HEK293 (cell line): ENCODE data around the gene IP6K3.

Experiments used
- HOXA7 ChIP-seq: sonication (generic); formaldehyde crosslinking; IDR thresholded peaks from 2 replicates; pipeline ENCODE4 v1.8.1; 2022; ENCODE audit warnings: missing genetic modification reagents, borderline replicate concordance
- KLF16 ChIP-seq: fragments of 450-650 bp; formaldehyde crosslinking; IDR thresholded peaks from 2 replicates; pipeline ENCODE4 v1.5.1; 2017; ENCODE audit warnings: missing biosample characterization, missing genetic modification characterization
- PRDM1 ChIP-seq: fragments of 450-650 bp; formaldehyde crosslinking; IDR thresholded peaks from 2 replicates; pipeline ENCODE4; 2016; ENCODE audit warnings: missing biosample characterization, missing genetic modification characterization
- TCF7L2 ChIP-seq: IDR thresholded peaks from 2 replicates; pipeline ENCODE4 v1.6.1; 2011; ENCODE audit warnings: low read depth, mild to moderate bottlenecking, inconsistent platforms, low read length, moderate library complexity, borderline replicate concordance
- YY1 ChIP-seq: fragments of 450-650 bp; formaldehyde crosslinking; IDR thresholded peaks from 2 replicates; pipeline ENCODE4 v1.5.1; 2018; ENCODE audit warnings: missing biosample characterization, missing genetic modification characterization
- ZNF274 ChIP-seq, 2 experiments: fragments of 200-500 bp in 1 of 2; fragments of 450-650 bp in 1 of 2; sonication (Bioruptor generic) in 1 of 2; formaldehyde crosslinking in 1 of 2; IDR thresholded peaks; 2 replicates each; pipeline versions ENCODE4 v1.5.1 to v1.6.1; 2014 to 2016; ENCODE audit warnings: borderline replicate concordance in 1 of 2, inconsistent platforms in 1 of 2, low read length in 1 of 2, missing biosample characterization in 1 of 2, missing genetic modification characterization in 1 of 2
- TF ChIP-seq, protein P1 (sequence below): fragments of 450-650 bp; formaldehyde crosslinking; conservative IDR thresholded peaks from 2 replicates; pipeline ENCODE4 v1.5.1; 2016; ENCODE audit warnings: low read depth, missing biosample characterization, missing genetic modification characterization
- TF ChIP-seq, protein P2 (sequence below): fragments of 450-650 bp; formaldehyde crosslinking; IDR thresholded peaks from 2 replicates; pipeline ENCODE4 v1.5.1; 2016; ENCODE audit warnings: missing biosample characterization, missing genetic modification characterization

DNA sequence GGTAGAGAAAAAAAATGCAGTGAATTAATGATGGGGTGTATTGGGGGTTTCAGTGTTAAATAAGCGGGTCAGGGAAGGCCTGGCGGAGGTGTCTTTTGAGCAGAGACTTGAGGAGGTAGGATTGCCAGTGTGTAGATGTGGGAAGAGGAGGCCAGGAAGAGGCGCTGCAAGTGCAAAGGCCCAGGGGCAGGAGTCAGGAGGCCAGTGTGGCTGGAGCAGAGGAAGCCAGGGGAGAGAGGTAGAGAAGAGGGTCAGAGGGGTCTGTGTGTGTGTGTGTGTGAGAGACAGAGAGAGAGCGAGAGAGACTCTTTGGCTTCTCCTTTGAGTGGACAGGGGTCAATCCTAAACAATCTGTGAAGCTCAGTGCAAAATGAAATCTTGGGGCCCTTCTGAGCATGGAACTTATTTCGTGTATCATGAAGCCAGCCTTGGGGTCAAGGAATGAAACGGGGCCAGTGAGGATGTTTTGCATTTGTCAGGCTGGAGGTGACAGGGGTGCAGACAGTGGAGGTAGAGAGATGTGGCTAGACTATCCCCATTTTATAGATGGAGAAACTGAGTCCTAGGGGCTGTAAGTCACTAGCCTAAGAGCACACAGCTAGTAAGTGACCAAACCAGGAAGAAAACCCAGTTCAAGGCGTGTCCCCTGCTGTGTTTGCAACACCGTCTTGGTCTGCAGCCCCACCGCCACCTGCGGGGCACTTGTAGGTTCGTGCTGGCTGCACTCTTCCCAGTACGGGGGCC, 9.7 kb upstream of the IP6K3 start:
- TF ChIP-seq, protein P1, sequence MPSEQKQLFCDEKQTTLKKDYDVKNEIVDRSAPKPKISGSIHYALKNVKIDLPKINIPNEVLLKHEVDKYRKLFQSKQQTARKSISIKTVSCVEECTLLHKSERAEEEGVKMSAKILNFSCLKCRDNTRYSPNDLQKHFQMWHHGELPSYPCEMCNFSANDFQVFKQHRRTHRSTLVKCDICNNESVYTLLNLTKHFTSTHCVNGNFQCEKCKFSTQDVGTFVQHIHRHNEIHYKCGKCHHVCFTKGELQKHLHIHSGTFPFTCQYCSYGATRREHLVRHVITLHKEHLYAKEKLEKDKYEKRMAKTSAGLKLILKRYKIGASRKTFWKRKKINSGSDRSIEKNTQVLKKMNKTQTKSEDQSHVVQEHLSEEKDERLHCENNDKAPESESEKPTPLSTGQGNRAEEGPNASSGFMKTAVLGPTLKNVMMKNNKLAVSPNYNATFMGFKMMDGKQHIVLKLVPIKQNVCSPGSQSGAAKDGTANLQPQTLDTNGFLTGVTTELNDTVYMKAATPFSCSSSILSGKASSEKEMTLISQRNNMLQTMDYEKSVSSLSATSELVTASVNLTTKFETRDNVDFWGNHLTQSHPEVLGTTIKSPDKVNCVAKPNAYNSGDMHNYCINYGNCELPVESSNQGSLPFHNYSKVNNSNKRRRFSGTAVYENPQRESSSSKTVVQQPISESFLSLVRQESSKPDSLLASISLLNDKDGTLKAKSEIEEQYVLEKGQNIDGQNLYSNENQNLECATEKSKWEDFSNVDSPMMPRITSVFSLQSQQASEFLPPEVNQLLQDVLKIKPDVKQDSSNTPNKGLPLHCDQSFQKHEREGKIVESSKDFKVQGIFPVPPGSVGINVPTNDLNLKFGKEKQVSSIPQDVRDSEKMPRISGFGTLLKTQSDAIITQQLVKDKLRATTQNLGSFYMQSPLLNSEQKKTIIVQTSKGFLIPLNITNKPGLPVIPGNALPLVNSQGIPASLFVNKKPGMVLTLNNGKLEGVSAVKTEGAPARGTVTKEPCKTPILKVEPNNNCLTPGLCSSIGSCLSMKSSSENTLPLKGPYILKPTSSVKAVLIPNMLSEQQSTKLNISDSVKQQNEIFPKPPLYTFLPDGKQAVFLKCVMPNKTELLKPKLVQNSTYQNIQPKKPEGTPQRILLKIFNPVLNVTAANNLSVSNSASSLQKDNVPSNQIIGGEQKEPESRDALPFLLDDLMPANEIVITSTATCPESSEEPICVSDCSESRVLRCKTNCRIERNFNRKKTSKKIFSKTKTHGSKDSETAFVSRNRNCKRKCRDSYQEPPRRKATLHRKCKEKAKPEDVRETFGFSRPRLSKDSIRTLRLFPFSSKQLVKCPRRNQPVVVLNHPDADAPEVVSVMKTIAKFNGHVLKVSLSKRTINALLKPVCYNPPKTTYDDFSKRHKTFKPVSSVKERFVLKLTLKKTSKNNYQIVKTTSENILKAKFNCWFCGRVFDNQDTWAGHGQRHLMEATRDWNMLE: no peak
- no peak for TF ChIP-seq HOXA7 (CRISPR knock-in tag)
- no peak for TF ChIP-seq PRDM1 (tag by site-specific recombination)
- no peak for TF ChIP-seq KLF16 (tag by site-specific recombination)
- TF ChIP-seq, protein P2, sequence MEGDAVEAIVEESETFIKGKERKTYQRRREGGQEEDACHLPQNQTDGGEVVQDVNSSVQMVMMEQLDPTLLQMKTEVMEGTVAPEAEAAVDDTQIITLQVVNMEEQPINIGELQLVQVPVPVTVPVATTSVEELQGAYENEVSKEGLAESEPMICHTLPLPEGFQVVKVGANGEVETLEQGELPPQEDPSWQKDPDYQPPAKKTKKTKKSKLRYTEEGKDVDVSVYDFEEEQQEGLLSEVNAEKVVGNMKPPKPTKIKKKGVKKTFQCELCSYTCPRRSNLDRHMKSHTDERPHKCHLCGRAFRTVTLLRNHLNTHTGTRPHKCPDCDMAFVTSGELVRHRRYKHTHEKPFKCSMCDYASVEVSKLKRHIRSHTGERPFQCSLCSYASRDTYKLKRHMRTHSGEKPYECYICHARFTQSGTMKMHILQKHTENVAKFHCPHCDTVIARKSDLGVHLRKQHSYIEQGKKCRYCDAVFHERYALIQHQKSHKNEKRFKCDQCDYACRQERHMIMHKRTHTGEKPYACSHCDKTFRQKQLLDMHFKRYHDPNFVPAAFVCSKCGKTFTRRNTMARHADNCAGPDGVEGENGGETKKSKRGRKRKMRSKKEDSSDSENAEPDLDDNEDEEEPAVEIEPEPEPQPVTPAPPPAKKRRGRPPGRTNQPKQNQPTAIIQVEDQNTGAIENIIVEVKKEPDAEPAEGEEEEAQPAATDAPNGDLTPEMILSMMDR (tag by site-specific recombination): no peak
- no peak for TF ChIP-seq YY1 (tag by site-specific recombination)
- TF ChIP-seq ZNF274 (IDR thresholded peaks at IDR 0.05; ENCODE audit: low read length): no peak
- TF ChIP-seq ZNF274 (tag by site-specific recombination; IDR thresholded peaks at IDR 0.05; ENCODE audit: borderline replicate concordance): no peak
- no peak for TF ChIP-seq TCF7L2
